ENCODE measurements around the gene DDX52.

DDX52 gene

GRCh38 chr17:37605081-37605480, 38.2 kb downstream of the DDX52 start:
- no peak for TF ChIP-seq ZFX (IDR thresholded peaks at IDR 0.05)
- no peak for TF ChIP-seq CTCF (conservative IDR thresholded peaks at IDR 0.05)
- H3K27ac ChIP-seq: no peak overlapping the region

GRCh38 chr17:37604556-37604955, 38.7 kb downstream of the DDX52 start:
- H3K27ac ChIP-seq: no peak overlapping the region
- TF ChIP-seq ZFX (IDR thresholded peaks at IDR 0.05) (no peak), CTCF (conservative IDR thresholded peaks at IDR 0.05) (no peak)

GRCh38 chr17:37598145-37598544, 45.1 kb downstream of the DDX52 start:
- no peak for TF ChIP-seq ZFX (IDR thresholded peaks at IDR 0.05)
- no peak for TF ChIP-seq CTCF (conservative IDR thresholded peaks at IDR 0.05)
- H3K27ac ChIP-seq: no peak overlapping the region

GRCh38 chr17:37592291-37592690, 51.0 kb downstream of the DDX52 start:
- TF ChIP-seq CTCF (conservative IDR thresholded peaks at IDR 0.05): no peak
- no peak for TF ChIP-seq ZFX (IDR thresholded peaks at IDR 0.05)
- H3K27ac ChIP-seq: no peak overlapping the region

GRCh38 chr17:37585066-37585465, 58.2 kb downstream of the DDX52 start:
- TF ChIP-seq CTCF (conservative IDR thresholded peaks at IDR 0.05): no peak
- TF ChIP-seq ZFX (IDR thresholded peaks at IDR 0.05): no peak
- no peak overlapping the region for H3K27ac ChIP-seq

GRCh38 chr17:37576281-37576680, 67.0 kb downstream of the DDX52 start:
- H3K27ac ChIP-seq: no peak overlapping the region
- TF ChIP-seq ZFX (IDR thresholded peaks at IDR 0.05): no peak
- no peak for TF ChIP-seq CTCF (conservative IDR thresholded peaks at IDR 0.05)

GRCh38 chr17:37574427-37574826, 68.8 kb downstream of the DDX52 start:
- no peak for TF ChIP-seq CTCF (conservative IDR thresholded peaks at IDR 0.05)
- no peak for TF ChIP-seq ZFX (IDR thresholded peaks at IDR 0.05)
- H3K27ac ChIP-seq: no peak overlapping the region
